ENCODE data around the gene C17orf107. TPM values are rescaled to one million over a fixed set of nuclear protein-coding genes. Genes with fewer than 3 reads are reported as not detected.

C17orf107 gene
- total and polyA plus RNA-seq, 2 of the 13 experiments (the other 11 are each of a cell fraction or from before 2014, with no cell fraction given) = 0.20 to 0.59 TPM

DNA sequence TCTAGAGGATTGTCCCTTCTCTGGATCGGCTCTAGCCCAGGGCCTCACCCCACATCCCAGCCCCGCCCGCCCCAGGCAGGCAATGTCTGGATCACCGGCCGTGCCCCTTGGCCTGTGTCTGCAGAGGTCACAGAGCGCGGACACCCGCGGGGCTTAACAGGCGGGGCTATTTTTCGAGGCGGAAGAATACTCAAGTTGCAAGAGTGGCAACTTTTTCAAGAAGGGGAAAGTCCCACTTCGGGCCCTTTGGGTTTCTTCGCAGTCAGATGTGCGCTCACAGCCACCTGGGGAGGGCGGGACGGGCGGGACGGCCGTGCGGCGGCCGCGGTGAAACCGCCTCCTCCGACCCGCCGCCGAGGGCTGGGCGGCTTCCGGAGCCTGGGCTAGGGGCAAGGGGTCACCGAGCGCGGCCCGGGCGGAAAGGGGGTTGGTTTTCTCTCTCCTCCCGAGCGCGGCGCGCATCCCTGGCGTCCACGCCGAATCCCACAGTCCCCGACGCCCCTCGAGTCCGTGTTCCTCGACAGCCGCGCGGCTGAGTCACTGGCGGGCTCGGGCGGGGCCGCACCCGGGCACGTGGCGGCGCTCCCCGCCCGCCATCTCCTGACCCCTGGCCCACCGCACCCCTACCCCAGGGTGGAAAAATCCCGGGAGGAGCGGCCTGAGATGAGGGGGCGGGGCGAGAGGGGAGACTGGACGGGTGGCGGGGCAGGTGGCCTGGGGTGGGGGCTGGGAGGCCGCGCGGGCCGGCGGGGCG is 50.2 kb downstream of the C17orf107 start (continued):
- TF ChIP-seq, protein P1, sequence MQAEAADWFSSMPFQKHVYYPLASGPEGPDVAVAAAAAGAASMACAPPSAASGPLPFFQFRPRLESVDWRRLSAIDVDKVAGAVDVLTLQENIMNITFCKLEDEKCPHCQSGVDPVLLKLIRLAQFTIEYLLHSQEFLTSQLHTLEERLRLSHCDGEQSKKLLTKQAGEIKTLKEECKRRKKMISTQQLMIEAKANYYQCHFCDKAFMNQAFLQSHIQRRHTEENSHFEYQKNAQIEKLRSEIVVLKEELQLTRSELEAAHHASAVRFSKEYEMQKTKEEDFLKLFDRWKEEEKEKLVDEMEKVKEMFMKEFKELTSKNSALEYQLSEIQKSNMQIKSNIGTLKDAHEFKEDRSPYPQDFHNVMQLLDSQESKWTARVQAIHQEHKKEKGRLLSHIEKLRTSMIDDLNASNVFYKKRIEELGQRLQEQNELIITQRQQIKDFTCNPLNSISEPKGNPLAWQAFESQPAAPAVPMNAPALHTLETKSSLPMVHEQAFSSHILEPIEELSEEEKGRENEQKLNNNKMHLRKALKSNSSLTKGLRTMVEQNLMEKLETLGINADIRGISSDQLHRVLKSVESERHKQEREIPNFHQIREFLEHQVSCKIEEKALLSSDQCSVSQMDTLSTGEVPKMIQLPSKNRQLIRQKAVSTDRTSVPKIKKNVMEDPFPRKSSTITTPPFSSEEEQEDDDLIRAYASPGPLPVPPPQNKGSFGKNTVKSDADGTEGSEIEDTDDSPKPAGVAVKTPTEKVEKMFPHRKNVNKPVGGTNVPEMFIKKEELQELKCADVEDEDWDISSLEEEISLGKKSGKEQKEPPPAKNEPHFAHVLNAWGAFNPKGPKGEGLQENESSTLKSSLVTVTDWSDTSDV (CRISPR knock-in tag; IDR thresholded peaks at IDR 0.05) = 0 out of 2 replicates have a peak, but pooled peaks have one; percentile 35
- TF ChIP-seq PHF20 (CRISPR knock-in tag; IDR thresholded peaks at IDR 0.05) = peak; percentile 17; the same call in 1 of the 2 replicates
- peak; percentile 56 for TF ChIP-seq ZBTB38 (CRISPR knock-in tag; IDR thresholded peaks at IDR 0.05)
- 0 out of 2 replicates have a peak, but pooled peaks have one; percentile 6 for TF ChIP-seq KDM6A (CRISPR knock-in tag; IDR thresholded peaks at IDR 0.05; ENCODE audit: low read depth)
- TF ChIP-seq ZNF460 (CRISPR knock-in tag; IDR thresholded peaks at IDR 0.05; ENCODE audit: borderline replicate concordance) = peak; percentile 13; the same call in 1 of the 2 replicates
- no peak for TF ChIP-seq CBFB (CRISPR knock-in tag; IDR thresholded peaks at IDR 0.05)
- TF ChIP-seq ZC3H4 (CRISPR knock-in tag; IDR thresholded peaks at IDR 0.05; ENCODE audit: borderline replicate concordance) = peak; percentile 72; the same call in 1 of the 2 replicates
- TF ChIP-seq, protein P2, sequence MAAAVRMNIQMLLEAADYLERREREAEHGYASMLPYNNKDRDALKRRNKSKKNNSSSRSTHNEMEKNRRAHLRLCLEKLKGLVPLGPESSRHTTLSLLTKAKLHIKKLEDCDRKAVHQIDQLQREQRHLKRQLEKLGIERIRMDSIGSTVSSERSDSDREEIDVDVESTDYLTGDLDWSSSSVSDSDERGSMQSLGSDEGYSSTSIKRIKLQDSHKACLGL (CRISPR knock-in tag; IDR thresholded peaks at IDR 0.05) = peak; percentile 70
- TF ChIP-seq, protein P3, sequence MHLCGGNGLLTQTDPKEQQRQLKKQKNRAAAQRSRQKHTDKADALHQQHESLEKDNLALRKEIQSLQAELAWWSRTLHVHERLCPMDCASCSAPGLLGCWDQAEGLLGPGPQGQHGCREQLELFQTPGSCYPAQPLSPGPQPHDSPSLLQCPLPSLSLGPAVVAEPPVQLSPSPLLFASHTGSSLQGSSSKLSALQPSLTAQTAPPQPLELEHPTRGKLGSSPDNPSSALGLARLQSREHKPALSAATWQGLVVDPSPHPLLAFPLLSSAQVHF (CRISPR knock-in tag; IDR thresholded peaks at IDR 0.05) = 0 out of 2 replicates have a peak, but pooled peaks have one; percentile 50
- TF ChIP-seq YY1 (IDR thresholded peaks at IDR 0.05; ENCODE audit: insufficient read depth, insufficient replicate concordance, low read depth, low read length) = peak; percentile 65

Data from HepG2 (cell line).